Liver (tissue), 9 donors: ENCODE results near the gene SP7. TPM values are rescaled to one million over a fixed set of nuclear protein-coding genes. Genes with fewer than 3 reads are reported as not detected.

Experiments used
- DNase-seq: peaks from one replicate; pipeline ENCODE4 v3.0.0-alpha.2; 2017; ENCODE audit warnings: low spot score
- H3K27ac ChIP-seq, 2 donors: one replicate each; pipeline ENCODE4 v1.7.0; 2013; ENCODE audit warnings: inconsistent platforms in 2 of 2, low read length in 2 of 2, control low read depth in 1 of 2, low read depth in 1 of 2, mild to moderate bottlenecking in 1 of 2
- H3K27me3 ChIP-seq, 4 donors: one replicate each; pipeline versions ENCODE4 v1.6.1 to v1.7.0; 2013; ENCODE audit warnings: low read length in 3 of 4, inconsistent platforms in 1 of 4, mild to moderate bottlenecking in 1 of 4, moderate library complexity in 1 of 4; ENCODE audit not compliant: control insufficient read depth in 4 of 4, insufficient read depth in 4 of 4
- H3K36me3 ChIP-seq, 4 donors: one replicate each; pipeline versions ENCODE4 v1.6.1 to v1.7.0; 2013; ENCODE audit warnings: low read length in 3 of 4, mild to moderate bottlenecking in 3 of 4, low read depth in 1 of 4, moderate library complexity in 1 of 4; ENCODE audit not compliant: control insufficient read depth in 4 of 4, insufficient read depth in 3 of 4
- H3K4me1 ChIP-seq, 4 donors: one replicate each; pipeline versions ENCODE4 v1.6.1 to v1.7.0; 2013; ENCODE audit warnings: low read length in 3 of 4, mild to moderate bottlenecking in 3 of 4, moderate library complexity in 1 of 4; ENCODE audit not compliant: control insufficient read depth in 4 of 4, insufficient read depth in 4 of 4
- H3K4me3 ChIP-seq, 3 donors: one replicate each; pipeline versions ENCODE4 v1.6.1 to v1.7.0; 2013; ENCODE audit warnings: low read length in 3 of 3, control low read depth in 1 of 3, low read depth in 1 of 3, mild to moderate bottlenecking in 1 of 3
- H3K9ac ChIP-seq, 2 donors: one replicate each; pipeline ENCODE4 v1.7.0; 2013; ENCODE audit warnings: low read length in 2 of 2, mild to moderate bottlenecking in 2 of 2, moderate library complexity in 2 of 2, control low read depth in 1 of 2, low read depth in 1 of 2
- H3K9me3 ChIP-seq, 4 donors: one replicate each; pipeline versions ENCODE4 v1.6.1 to v1.7.0; 2013; ENCODE audit warnings: low read length in 3 of 4; ENCODE audit not compliant: control insufficient read depth in 4 of 4
- EGR1 ChIP-seq, 2 donors: IDR thresholded peaks; 2 replicates each; pipeline ENCODE4 v1.6.1; 2016 to 2018; ENCODE audit warnings: antibody characterized with exemption in 2 of 2, low read depth in 2 of 2
- FOXA1 ChIP-seq: IDR thresholded peaks from 2 replicates; pipeline ENCODE4 v1.6.1; 2016; ENCODE audit warnings: antibody characterized with exemption
- FOXA2 ChIP-seq: IDR thresholded peaks from 2 replicates; pipeline ENCODE4 v1.6.1; 2016; ENCODE audit warnings: antibody characterized with exemption
- GABPA ChIP-seq, 2 donors: IDR thresholded peaks in 1 of 2; conservative IDR thresholded peaks in 1 of 2; 2 replicates each; pipeline ENCODE4 v1.6.1; 2016; ENCODE audit warnings: antibody characterized with exemption in 2 of 2, mild to moderate bottlenecking in 1 of 2, moderate library complexity in 1 of 2
- HNF4A ChIP-seq, 2 donors: conservative IDR thresholded peaks; 2 replicates each; pipeline ENCODE4 v1.6.1; 2016; ENCODE audit warnings: antibody characterized with exemption in 2 of 2, mild to moderate bottlenecking in 2 of 2
- HNF4G ChIP-seq: IDR thresholded peaks from 2 replicates; pipeline ENCODE4 v1.6.1; 2016; ENCODE audit warnings: antibody characterized with exemption
- NR2F2 ChIP-seq: IDR thresholded peaks from 2 replicates; pipeline ENCODE4 v1.6.1; 2016; ENCODE audit warnings: antibody characterized with exemption
- RAD21 ChIP-seq, 2 donors: IDR thresholded peaks; 2 replicates each; pipeline ENCODE4 v1.6.1; 2016; ENCODE audit warnings: antibody characterized with exemption in 2 of 2, mild to moderate bottlenecking in 2 of 2
- RXRA ChIP-seq, 2 donors: IDR thresholded peaks; 2 replicates each; pipeline ENCODE4 v1.6.1; 2017 to 2018; ENCODE audit warnings: antibody characterized with exemption in 2 of 2, mild to moderate bottlenecking in 1 of 2
- SP1 ChIP-seq: IDR thresholded peaks from 2 replicates; pipeline ENCODE4 v1.6.1; 2018; ENCODE audit warnings: antibody characterized with exemption, mild to moderate bottlenecking
- TAF1 ChIP-seq: conservative IDR thresholded peaks from 2 replicates; pipeline ENCODE4 v1.6.1; 2016; ENCODE audit warnings: antibody characterized with exemption, mild to moderate bottlenecking
- YY1 ChIP-seq: IDR thresholded peaks from 2 replicates; pipeline ENCODE4 v1.6.1; 2016; ENCODE audit warnings: antibody characterized with exemption, mild to moderate bottlenecking
- WGBS: extraction: QIAGEN DNeasy Blood & Tissue Kit; methylation state at CpG from one replicate; pipeline ENCODE4 v1.1.7; 2013; 5-methylcytosine and 5-hydroxymethylcytosine counted together
- polyA plus RNA-seq, 2 donors: library from polyadenylated mRNA; stranded (reverse) in 1 of 2; unstranded in 1 of 2; fragments of 200-250 nt in 1 of 2; fragments of >200 nt in 1 of 2; fragmentation: Nextera tagmentation in 1 of 2; extraction: Ambion mirVana in 1 of 2; gene quantifications; one replicate each; pipeline versions ENCODE4 v1.2.1 to v1.2.3, GENCODE V29; 2013 to 2015
- total RNA-seq, 2 donors: library from RNA; depleted of rRNA; stranded (reverse); fragments of >200 nt; gene quantifications; one replicate each; pipeline ENCODE4 v1.2.3, GENCODE V29; 2014
- TF ChIP-seq, protein P1 (sequence below): IDR thresholded peaks from 2 replicates; pipeline ENCODE4 v1.6.1; 2016; ENCODE audit warnings: antibody characterized with exemption
- TF ChIP-seq, protein P2 (sequence below): IDR thresholded peaks from 2 replicates; pipeline ENCODE4 v1.6.1; 2016; ENCODE audit warnings: antibody characterized with exemption
- TF ChIP-seq, protein P3 (sequence below): fragments of 150-350 bp; IDR thresholded peaks from 2 replicates; pipeline ENCODE4 v1.5.1; 2017; ENCODE audit warnings: improper control_type of control experiment, low read depth, low read length; ENCODE audit not compliant: missing input control
- TF ChIP-seq, protein P4 (sequence below): IDR thresholded peaks from 2 replicates; pipeline ENCODE4 v1.6.1; 2016; ENCODE audit warnings: antibody characterized with exemption, mild to moderate bottlenecking
- donor health status: healthy.
- donor health status: healthy.
- donor health status: healthy.
- donor health status: healthy.
- donor health status: healthy.

Gene SP7
- total and polyA plus RNA-seq, 4 donors, result not detected

DNA sequence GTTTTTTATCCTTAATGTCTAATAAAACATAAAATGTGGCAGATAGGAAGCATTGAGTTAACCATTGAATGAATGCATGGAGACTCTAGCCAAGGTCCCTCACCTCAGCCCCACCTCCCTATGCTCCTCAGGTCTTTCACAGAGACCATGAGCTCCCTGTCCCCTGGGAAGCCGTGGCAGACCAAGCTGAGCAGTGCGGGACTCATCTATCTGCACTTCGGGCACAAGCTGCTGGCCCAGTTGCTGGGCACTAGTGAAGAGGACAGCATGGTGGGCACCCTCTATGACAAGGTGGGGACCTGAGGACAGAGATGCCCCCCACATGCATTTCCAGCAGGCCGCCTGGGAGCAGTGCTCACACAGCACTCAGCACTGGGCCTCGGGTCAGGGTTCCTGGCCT, 33.3 kb downstream of the SP7 start:
- Histone ChIP-seq H3K36me3 (peaks cover 8 to 36% (median 30%) of the 10 kb centered on the region in 4 donors), H3K4me1 (peaks cover 3 to 17% (median 13%) of the 10 kb centered on the region in 4 donors)

DNA sequence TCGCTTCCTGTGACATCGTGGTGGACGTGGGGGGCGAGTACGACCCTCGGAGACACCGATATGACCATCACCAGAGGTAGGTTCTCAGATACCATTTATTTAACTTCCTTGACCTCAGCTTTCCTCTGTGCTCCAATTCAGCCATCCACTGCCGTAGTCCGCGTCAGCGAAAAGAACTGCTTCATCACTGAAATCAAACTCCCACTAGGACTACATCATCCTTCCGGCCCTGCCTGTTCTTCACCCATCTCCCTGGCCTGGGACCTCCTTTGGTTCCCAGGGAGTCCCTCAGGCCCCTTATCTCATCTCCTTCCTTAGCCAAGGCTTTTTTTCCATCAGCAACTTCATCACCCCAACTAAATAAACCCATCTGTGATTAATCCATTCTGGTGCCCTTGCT, 36.0 kb downstream of the SP7 start:
- Histone ChIP-seq H3K9me3 (no peaks in the 10 kb centered on the region), H3K27ac (peak overlapping the region; percentile 63 to 74), H3K4me3 (peak overlapping the region; percentile 63 to 90 (median 82)), H3K9ac (peak overlapping the region in 1 of 2 donors; percentile 8), H3K4me1 (peaks cover 7 to 28% (median 23%) of the 10 kb centered on the region in 4 donors), H3K36me3 (peaks cover 4 to 12% (median 8%) of the 10 kb centered on the region in 4 donors), H3K27me3 (no peaks in the 10 kb centered on the region)
- TF ChIP-seq, protein P1, sequence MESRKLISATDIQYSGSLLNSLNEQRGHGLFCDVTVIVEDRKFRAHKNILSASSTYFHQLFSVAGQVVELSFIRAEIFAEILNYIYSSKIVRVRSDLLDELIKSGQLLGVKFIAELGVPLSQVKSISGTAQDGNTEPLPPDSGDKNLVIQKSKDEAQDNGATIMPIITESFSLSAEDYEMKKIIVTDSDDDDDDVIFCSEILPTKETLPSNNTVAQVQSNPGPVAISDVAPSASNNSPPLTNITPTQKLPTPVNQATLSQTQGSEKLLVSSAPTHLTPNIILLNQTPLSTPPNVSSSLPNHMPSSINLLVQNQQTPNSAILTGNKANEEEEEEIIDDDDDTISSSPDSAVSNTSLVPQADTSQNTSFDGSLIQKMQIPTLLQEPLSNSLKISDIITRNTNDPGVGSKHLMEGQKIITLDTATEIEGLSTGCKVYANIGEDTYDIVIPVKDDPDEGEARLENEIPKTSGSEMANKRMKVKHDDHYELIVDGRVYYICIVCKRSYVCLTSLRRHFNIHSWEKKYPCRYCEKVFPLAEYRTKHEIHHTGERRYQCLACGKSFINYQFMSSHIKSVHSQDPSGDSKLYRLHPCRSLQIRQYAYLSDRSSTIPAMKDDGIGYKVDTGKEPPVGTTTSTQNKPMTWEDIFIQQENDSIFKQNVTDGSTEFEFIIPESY, result no peak
- TF ChIP-seq, protein P2, sequence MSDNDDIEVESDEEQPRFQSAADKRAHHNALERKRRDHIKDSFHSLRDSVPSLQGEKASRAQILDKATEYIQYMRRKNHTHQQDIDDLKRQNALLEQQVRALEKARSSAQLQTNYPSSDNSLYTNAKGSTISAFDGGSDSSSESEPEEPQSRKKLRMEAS, result no peak
- TF ChIP-seq, protein P3, sequence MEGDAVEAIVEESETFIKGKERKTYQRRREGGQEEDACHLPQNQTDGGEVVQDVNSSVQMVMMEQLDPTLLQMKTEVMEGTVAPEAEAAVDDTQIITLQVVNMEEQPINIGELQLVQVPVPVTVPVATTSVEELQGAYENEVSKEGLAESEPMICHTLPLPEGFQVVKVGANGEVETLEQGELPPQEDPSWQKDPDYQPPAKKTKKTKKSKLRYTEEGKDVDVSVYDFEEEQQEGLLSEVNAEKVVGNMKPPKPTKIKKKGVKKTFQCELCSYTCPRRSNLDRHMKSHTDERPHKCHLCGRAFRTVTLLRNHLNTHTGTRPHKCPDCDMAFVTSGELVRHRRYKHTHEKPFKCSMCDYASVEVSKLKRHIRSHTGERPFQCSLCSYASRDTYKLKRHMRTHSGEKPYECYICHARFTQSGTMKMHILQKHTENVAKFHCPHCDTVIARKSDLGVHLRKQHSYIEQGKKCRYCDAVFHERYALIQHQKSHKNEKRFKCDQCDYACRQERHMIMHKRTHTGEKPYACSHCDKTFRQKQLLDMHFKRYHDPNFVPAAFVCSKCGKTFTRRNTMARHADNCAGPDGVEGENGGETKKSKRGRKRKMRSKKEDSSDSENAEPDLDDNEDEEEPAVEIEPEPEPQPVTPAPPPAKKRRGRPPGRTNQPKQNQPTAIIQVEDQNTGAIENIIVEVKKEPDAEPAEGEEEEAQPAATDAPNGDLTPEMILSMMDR, result no peak
- TF ChIP-seq RXRA (IDR thresholded peaks at IDR 0.05) (no peak), YY1 (no peak), FOXA2 (no peak), FOXA1 (no peak), RAD21 (IDR thresholded peaks at IDR 0.05) (no peak), TAF1 (no peak), EGR1 (IDR thresholded peaks at IDR 0.05; ENCODE audit: low read depth in 2 of 2) (no peak), HNF4G (no peak), SP1 (no peak), NR2F2 (no peak), GABPA (IDR thresholded peaks at IDR 0.05 in 1 of 2, conservative IDR thresholded peaks at IDR 0.05 in 1 of 2) (no peak), HNF4A (conservative IDR thresholded peaks at IDR 0.05) (no peak)
- TF ChIP-seq, protein P4, sequence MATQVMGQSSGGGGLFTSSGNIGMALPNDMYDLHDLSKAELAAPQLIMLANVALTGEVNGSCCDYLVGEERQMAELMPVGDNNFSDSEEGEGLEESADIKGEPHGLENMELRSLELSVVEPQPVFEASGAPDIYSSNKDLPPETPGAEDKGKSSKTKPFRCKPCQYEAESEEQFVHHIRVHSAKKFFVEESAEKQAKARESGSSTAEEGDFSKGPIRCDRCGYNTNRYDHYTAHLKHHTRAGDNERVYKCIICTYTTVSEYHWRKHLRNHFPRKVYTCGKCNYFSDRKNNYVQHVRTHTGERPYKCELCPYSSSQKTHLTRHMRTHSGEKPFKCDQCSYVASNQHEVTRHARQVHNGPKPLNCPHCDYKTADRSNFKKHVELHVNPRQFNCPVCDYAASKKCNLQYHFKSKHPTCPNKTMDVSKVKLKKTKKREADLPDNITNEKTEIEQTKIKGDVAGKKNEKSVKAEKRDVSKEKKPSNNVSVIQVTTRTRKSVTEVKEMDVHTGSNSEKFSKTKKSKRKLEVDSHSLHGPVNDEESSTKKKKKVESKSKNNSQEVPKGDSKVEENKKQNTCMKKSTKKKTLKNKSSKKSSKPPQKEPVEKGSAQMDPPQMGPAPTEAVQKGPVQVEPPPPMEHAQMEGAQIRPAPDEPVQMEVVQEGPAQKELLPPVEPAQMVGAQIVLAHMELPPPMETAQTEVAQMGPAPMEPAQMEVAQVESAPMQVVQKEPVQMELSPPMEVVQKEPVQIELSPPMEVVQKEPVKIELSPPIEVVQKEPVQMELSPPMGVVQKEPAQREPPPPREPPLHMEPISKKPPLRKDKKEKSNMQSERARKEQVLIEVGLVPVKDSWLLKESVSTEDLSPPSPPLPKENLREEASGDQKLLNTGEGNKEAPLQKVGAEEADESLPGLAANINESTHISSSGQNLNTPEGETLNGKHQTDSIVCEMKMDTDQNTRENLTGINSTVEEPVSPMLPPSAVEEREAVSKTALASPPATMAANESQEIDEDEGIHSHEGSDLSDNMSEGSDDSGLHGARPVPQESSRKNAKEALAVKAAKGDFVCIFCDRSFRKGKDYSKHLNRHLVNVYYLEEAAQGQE, result no peak
- DNase-seq, result no peak
- 7% methylated on average over 12 of the region's 12 CpGs for WGBS

More for the DNA sequence above, 33.3 kb downstream of the SP7 start:
- Histone ChIP-seq H3K9me3 (no peaks in the 10 kb centered on the region), H3K27me3 (no peaks in the 10 kb centered on the region), H3K9ac (no peak overlapping the region), H3K27ac (no peak overlapping the region), H3K4me3 (no peak overlapping the region)
- no peak for TF ChIP-seq TAF1
- TF ChIP-seq SP1, result no peak
- WGBS, result 93% methylated on average over 5 of the region's 5 CpGs
- DNase-seq, result no peak
